ENCODE results near the gene TNRC6B.
"Not testable (repeated sequence)": the region's sequence is repeated elsewhere in the genome, so short reads cannot be mapped to it uniquely, and the experiment has no call there.

Gene TNRC6B

DNA sequence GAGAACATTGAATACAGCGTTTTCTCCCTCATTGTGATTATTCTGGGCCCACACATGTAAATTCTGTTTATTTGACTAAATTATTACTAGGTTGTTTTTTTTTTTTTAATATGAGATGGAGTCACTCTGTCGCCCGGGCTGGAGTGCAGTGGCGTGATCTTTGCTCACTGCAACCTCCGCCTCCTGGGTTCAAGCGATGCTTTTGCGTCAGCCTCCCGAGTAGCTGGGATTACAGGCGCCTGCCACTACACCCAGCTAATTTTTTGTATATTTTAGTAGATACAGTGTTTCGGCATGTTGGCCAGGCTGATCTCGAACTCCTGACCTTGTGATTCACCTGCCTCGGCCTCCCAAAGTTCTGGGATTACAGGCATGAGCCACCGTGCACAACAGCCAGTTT is 5.9 kb downstream of the TNRC6B start:
- not testable (repeated sequence) for DNase-seq

DNA sequence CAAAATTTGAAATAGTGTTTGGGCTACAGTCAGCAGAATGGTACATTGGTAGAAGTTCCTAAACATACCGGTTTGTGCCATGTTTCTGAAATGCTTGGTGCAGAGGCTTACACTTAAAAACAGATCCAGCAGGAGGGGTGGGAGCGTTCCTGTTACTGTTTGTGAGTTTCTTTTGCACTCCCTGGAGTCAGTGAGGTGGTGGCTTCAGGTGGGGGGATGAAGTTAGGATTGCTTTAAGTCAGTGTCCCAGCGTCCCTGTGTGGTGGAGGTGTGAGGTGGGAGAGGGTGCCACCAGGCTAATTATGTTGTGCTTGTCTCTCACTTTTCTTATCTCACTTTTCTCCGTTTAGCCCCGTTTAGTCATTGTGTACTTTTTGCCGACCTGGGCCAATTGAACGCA is 9.7 kb downstream of the TNRC6B start:
- DNase-seq: no peak

DNA sequence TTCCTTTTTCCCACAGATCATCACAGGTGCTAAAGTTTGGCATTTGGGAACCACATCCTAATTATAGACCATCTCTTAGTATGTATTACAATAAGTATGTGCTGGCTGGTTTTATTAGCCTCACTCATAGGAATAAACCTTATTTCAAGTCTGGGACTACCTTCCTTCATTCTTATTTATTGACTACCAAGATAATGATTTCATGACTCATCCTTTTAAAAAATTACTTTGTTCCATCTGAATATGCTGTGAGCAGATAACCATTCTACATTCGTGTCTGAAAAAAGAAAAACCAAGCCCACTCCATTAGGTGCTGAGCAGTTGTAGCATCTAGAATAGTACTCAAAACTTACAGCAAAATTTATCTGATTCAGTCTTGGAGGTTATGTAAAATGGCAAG is 12.3 kb downstream of the TNRC6B start:
- no peak for DNase-seq

DNA sequence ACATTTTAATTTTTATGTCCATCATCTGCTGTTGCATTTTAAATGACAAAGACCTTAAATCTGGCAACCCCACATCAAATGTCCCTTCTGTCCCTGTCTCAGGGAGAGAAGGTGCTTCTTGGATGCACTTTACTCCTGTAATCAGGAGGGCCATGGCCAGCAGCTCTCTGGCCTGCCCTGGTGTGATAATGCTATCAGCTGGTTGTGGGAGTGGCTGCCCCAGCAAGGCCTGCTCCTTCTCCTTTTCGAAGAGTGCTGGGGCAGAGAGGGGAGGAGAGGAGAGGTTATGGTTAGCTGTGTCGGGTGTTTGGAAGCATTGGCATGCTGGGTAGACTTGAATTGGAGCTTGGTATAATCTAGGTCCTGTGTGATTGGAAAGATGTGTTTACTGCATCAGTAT is 12.8 kb downstream of the TNRC6B start:
- DNase-seq: no peak

DNA sequence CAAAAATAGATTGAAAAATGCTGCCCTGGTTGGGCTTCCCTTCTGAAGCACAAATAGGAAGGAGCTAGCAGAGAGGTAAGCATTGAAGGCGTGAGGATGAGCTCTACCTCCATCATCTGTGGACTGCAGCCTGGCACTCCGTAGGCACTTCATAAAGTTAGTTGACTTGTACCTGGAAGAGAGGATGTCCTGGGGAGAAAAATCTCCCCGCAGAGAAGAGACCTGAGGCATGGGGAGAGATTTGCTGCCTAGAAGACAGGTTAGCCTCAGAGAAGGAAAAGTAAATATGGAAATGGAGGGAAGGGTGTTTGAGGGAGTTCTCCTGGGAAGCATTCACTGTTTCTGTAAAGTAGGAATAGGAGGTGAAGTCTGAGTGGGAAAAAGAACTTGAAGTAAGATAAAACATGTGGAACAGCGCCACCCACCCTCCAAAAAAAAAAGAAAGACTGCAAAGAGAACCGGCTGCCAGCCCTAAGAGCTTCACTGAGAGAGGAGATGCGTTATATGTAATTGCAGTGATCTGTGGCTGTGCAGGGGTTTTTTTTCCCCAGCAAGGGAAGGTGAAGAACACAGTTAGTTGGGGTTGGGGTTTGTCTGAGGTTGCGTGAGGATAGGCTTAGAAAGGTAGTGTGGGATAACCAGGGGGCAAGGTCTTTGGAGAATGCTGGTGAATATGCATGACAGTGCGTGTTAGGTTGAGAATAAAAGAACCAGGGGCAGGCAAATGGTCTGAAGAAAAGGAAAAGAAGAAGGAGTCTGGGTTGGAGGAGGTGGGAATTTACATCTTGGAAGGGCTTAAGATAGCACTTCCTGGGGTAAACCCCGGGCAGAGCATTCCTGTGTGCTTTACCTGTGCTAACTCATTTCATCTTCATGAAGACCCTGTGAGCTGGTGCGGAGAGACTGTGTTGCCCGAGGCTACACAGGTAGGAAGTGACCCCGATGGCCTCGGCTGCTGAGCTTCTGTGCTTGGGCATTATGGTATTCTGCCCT is 16.0 kb downstream of the TNRC6B start:
- no peak for DNase-seq

DNA sequence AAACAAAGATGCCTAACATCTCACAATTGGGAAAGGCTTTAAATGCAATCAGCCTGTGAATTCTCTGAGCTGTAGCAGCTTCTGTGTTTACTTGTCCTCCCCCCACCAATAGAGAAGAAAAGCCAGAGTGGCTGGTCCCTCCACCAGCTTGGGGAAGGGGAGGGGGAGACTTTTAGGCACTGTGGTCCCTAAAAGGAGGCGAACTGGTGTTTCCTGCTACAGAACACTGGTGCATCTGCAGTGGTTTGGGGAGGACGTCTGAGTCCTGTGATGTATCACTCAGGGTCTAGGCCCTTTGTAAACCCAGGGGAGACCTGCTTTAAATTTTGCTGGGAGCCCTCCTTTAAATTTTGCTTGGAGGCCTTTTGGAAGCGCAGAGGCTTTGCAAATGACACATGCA is 16.9 kb downstream of the TNRC6B start:
- DNase-seq: no peak

DNA sequence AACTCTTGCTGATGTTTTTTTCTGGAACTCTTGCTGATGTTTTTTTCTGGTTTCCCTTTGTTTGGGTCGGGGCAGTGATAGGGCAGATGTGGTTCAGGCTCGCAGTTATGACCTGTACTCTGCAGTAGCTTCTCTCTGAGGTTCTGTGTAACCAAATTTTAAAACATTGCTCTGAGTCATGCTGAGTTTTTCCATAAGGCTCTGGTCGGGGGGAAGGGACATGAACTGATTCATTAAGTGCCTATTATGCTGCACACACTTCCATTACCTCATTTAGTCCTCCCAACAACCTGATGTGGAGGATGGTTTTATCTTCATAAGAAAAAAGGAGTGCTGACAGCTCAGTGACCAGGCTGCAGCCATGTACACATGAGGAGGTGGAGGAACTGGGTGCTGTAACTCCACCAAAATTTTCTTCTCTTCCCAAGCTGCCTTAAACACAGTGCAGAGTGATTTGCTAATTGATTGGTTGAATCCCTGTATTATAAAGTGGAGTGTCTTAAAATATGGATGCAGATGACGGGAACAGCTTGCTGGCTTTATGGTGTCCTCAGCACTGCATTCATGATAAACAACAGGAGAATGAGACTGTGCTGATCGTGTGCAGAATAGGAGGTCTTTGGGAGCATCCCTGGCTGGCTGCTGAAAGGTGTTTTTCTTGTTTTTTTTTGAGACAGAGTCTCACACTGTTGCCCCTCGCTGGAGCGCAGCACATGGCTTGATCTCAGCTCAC is 19.1 kb downstream of the TNRC6B start:
- DNase-seq: peak; percentile 48

DNA sequence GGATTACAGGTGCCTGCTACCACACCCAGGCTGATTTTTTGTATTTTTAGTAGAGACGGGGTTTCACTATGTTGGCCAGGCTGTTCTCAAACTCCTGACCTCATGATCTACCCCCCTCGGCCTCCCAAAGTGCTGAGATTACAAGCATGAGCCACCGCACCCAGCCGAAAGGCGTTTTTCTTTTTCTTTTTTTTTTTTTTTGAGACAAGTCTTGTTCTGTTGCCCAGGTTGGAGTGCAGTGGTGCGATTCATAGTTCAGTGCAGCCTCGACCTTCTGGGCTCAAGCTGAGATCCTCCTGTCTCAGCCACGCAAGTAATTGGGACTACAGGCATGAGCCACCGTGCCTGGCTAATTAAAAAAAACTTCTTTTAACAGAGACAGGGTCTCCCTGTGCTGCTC is 19.7 kb downstream of the TNRC6B start:
- not testable (repeated sequence) for DNase-seq

DNA sequence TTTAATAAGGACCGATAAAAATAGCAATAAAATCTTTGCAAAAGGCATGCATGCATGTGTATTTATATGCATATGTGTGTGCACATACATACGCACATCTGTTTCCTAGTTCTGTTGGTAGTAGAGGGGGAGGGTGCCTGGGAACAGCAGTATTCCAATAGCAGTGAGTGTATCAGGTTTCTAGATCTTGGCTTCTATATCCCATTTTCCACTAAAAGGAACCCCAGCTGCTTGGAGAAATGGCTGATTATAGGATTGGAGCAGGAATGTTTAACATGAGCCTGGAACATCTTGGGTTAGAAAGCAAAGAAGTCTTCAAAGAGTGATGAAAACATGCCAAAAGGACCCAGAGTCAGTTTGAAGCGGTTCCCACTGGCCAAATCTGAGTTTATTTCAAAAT is 21.0 kb downstream of the TNRC6B start:
- DNase-seq: no peak

DNA sequence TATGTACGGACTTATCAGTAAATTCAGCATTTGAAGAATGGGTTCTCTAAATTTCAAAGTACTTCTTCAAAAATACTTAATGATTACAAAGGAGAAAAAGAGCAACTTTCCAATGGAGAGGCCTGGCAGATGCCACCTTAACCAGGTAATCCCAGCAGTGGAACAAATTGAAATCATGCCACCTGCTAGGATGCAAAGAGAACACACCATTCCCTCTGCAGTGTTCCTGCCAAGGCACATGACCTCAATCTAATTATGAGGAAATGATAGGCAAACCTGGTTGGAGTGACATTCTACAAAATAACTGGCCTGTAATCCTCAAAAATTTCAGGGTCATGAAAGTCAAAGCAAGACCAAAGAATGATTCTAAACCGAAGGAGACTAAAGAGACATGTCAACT is 21.5 kb downstream of the TNRC6B start:
- no peak for DNase-seq

DNA sequence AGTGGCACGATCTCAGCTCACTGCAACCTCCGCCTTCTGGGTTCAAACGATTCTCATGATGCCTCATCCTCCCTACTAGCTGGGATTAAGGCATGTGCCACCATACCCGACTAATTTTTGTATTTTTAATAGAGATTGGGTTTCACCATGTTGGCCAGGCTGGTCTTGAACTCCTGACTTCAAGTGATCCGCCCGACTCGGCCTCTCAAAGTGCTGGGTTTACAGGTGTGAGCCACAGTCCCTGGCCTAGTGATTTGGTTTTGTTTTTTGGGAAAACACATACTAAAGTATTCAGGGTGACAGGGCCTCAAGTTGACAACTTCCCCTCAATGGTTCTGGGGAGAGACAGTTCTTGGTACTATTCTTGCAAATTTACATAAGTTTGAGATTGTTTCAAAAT is 22.1 kb downstream of the TNRC6B start:
- DNase-seq: no peak

DNA sequence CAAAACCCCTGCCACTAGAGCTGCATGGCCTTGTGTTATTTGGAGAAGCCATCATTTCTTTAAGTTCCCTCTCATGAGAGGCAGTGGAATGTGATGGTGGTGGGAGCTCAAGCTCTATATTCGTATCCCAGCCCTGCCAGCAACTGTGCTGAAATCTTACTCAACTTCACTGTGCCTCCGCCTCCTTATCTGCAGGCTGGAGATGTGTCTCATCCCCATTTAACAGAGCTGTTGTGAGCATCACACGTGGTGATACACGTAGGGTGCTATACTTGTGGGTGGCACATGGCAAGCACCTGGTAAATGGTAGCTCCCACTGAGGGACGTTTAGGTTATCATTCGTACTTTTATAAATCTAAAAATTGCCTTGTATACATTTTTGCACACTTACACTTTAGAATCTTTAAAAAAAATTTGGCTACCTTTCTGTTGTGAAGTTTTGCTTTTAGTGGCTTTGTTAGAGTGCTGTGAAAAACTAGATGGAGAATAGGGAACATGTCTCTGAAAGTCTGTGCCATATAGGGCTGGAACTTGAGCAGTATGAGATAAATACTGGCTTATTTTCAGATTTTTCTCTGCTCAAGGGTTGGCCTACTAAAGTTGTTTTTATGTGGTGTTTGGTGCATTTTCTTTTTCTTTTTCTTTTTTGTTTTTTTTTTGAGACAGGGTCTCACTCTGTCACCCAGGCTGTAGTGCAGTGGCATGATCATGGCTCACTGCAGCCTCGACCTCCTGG is 23.2 kb downstream of the TNRC6B start:
- DNase-seq: no peak

DNA sequence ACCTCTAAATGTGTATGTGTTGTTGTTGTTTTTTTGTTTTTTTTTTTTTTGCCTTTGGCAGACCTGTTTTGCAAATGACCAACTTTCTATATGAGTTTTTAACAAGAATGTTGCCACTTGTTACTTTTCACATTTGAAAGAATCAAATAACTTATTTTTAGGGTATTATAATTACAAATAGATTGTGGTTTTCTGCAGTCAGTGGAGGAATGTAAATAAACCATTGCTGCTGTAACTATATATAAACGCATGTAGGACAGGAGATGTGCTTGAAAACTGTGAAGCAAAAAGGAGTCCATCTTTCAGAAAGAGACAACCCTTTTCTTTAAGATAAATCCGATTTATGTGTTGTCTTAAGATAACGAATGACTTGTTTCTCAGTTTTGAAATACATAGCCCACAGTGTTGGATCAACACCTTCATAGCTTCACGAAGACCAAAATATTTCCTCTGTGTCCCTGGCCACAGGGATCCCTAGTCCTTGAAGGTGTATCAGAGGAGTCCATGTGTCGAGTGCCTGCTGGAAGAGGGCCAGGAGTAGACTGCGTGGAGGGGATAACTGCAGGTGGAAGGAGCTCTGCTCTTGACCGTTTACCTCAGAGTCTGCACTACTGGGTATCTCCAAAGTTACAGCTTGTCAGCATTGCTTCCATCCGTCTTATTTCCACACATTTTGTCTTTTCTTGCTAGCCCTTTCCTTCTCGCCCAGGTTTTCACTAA is 24.7 kb downstream of the TNRC6B start:
- no peak for DNase-seq

DNA sequence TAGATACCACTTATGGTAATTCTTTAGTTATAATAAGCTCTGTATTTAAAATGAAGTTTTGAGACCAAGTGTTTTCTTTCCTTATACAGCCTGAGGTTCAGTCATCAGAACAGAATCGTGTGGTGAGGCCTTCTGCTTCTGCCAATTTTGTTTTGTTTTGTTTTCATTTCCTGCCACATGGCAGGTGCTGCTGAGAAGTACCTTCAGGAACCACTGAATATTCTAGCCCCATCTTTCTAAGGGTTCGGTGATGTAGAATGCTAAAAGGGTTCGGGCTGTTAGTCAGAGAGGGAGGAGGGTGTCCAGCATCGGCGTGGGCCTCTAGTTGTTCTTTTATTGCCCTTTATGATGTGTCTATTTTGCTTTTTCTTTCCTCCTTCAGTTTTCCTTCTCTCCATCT is 25.8 kb downstream of the TNRC6B start:
- no peak for DNase-seq

DNA sequence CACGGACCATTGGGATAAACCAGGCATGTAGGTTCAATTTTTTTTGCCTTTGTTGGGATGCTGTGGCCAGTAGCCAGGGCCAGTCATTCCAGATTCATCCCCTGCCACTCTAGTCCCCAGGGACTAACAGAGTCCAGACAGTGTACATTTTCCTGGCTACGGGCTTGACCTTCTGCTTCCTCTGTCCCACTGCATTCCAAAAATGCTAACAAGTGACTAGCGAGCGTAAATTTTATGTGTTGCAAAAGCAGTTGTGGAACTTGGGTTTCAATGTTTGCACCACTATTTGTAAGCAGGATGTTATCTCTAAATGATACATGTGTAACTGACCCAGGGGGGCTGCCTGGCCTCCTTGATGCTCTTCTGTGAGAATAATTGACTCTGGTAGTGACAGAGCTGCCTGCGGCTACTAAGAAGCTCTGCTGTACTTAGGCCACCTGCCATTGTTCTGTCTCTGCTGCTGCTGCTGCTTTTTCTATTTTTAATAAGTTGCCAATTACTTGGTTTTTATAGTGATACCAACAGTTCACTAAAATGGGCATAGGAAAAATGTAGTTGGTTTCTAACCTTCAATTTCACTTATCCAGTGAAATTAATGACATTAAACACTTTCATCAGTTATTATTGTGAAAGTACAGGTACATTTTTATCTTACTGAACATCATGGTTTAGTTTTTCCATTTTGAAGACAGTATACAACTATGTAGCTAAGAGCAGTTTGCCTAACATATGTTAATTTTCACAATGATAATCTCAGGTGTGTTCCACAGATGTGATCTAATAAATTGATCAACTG is 26.8 kb downstream of the TNRC6B start:
- DNase-seq: no peak

DNA sequence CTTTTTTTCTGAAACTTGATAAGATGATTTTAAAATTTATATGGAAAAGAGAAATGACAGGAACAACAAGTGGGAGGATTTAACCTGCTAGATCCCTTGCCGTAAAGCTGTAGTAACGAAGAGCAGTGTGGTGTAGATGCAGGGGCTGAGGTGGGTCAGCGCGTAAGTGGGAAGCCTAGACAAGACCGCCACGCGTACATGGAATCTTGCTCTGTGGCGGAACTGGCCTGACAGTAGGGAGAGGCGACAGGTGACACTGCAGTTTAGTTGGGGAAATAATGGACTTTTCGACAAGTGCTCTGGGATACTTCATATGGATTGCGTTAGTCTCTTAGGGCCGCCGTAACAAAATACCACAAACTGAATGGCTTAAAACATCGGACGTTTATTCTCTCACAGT is 28.8 kb downstream of the TNRC6B start:
- no peak for DNase-seq

DNA sequence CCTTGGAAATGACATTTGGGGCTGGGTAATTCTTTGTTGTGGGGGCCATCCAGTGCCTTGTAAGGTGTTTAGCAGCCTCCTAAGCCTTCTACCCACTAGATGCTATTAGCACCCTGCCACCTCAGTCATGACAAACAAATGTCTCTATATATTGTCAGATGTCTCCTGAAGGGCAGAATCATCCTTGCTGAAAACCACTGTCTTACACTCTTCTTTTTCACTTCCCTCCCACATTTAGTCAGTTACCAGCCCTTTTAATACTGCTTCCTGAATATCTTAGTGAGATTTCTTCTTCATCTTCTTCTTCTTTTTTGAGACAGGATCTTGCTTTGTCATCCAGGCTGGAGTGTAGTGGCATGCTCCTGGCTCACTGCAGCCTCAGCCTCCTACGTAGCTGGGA is 33.1 kb downstream of the TNRC6B start:
- DNase-seq: no peak

DNA sequence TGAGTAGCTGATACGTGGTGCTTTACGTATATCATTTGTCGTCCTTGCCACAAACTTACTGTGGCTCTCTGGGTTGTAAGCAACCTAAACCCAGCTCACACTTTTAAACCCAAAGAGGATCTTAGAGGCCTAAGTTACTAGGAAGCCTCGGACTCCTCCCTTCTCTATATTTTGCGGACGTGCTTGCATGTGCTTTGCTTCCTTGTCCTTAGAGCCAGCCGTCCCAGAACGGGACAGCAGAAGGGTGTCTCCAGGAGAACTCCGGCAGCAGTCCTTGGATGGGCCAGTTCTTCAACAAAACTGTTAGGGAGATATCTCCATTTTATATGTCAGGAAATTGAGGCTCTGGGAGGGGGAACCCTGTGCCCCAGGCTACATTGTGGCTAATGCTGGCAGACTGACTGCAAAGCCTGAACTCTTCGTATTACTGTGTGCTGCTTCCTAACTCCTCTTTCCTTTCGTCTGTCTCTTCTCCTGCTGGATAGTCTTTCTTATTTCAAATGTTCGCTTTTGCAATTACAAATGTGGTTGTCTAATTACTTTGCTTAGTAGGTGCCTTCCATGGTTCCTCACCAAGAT is 33.8 kb downstream of the TNRC6B start:
- no peak for DNase-seq

DNA sequence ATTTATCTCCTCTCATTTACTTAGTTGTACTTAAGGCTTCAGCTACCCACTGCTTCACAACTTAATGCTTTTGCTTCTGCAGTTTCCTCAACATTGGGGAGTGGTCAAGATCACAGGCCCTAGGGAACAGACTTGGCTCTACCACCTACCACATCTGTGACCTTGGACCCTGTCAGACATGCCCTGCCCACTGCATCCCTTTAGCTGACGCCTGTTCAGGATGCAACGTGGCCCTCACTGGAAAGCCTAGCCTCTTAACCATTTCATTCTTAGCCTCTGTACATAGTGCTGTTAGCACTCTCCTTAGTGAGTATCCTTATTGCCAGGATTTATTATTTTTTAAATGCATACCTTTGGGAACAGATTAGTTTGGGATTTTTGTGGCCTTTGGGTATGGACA is 34.4 kb downstream of the TNRC6B start:
- DNase-seq: no peak

DNA sequence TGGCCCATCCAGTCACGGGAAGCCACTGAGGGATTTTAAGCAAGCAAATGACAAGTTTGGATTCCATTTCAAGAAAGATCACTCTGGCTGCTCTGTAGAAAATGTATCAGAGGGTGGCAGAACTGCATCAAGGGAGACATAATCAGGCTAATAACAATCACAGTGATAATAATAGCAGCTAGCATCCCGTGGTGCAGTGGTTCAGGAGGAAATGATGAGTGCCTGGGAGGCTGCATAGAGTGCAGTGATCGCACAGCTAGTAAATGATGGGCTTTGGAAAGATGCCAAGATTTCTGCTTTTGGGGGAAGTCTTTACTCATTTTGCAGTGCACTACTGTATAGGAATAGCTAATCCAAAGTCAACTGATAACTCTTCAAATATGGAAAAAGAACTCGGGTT is 35.8 kb downstream of the TNRC6B start:
- no peak for DNase-seq

DNA sequence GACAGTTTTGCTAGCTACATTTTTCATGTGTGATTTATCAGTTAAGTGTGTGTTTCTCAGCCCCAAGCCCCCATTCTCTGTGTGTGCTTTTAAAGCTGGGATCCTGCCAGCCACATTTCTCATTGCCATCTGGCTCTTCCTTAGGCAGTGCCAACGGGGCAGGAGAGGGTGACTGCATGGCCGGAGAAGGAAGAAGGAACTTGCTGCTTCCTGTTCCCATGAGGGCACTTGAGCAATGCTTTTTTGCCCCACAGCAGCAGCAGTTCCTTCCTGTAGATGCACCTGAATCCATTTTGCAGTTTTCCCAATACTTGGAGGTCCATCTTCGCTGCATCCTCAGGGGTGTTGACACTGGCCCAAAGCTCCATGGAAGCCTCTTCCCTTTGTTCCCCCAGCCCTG is 37.5 kb downstream of the TNRC6B start:
- no peak for DNase-seq
